ENCODE measurements around the gene MEGF10. TPM values are rescaled to one million over a fixed set of nuclear protein-coding genes. Genes with fewer than 3 reads are reported as not detected.

Gene MEGF10
- total RNA-seq, 1 donor from 2014 or later, result 8.2 TPM

DNA sequence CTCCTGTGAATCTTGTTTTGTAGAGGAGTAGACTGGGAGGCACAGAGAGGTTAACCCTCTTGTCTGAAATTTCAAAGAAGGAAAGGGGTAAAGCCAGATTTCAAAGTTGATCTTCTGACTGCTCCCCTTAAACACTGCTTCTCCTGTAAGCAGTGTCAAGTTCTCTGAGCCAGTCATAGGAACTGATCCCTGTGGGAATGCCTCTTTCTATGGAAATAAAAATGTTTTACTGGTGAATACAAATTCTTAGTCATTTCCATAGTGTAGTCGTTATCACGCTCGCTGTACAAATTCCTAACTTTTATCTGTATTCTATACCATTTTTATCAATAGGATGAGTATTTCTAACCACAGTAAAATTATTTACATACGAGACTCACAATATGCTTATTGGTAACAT lies 160.5 kb downstream of the MEGF10 start:
- ATAC-seq (no peak), DNase-seq (ENCODE audit: low spot score) (no peak)
- intact Hi-C loops (cut with DNase I), result no loop called here

DNA sequence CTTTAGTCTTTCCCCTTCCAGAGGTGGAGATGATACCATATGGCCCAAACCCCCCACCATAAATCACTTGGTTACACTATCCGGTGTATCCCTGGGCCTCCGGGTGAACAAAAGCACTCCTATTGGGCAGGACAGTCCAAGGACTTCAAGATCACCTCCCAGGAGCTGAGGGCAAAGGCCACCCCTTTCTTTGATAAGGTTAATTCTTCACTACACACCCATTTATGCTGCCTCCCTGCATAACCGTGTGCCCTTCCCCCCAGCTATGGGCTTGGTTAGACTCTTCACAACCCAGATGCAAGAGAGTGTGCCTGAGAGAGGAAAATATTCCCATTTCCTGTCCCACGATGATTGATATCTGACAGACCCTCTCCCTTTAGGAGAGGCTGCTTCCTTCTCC lies 162.0 kb downstream of the MEGF10 start:
- no peak for DNase-seq (ENCODE audit: low spot score)
- intact Hi-C loops (cut with DNase I), result no loop called here
- no peak for ATAC-seq

DNA sequence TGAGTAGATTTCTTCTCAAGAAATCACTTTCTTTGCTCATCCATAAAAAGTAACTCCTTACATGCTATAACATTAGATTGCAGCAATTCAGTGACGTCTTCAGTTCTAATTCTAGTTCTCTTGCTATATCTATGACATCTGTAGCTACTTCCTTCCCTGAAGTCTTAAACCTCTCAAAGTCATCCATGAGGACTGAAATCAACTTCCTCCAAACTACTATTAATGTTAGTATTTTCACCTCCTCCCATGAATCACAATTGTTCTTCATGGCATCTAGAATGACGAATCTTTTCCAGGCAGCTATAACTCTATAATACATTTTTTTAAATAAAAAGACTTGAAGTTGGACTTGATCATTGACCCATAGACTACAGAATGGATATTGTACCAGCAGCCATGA lies 180.6 kb downstream of the MEGF10 start:
- intact Hi-C loops (cut with DNase I), result no loop called here
- ATAC-seq (no peak), DNase-seq (ENCODE audit: low spot score) (no peak)

DNA sequence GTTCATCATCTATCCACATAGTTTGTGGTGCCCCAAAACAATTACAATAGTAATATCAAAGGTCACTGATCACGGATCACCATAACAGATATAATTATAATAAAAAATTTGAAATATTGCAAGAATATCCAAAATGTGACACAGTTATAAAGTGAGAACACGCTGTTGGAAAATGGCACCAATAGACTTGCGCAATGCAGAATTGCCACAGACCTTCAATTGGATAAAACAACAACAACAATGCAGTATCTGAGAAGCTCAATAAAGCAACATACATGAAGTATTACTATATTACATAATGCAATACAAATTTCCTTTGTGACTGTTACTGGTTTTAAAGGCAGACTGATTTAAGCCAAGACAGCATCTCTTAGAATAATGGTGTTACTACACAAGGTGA lies 182.1 kb downstream of the MEGF10 start:
- intact Hi-C loops (cut with DNase I), result no loop called here
- ATAC-seq (no peak), DNase-seq (ENCODE audit: low spot score) (no peak)

DNA sequence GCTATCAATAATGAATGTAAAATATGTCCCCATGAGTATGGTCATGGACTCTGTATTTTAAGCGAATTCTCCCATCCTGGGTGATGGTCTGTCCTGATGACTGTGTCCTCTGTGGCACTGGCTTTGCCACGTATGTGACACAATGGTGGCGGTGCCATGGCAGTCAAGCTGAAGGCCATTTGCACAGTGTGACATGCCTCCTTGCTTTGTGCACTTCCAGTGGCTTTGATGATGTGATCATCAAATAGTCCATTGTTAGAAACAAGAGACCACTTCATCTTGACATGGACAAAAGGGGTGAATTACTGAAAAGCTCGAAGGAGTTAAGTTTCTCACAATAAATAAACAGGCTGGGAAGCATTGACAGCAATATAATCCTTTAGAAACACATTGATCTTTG lies 195.9 kb downstream of the MEGF10 start:
- intact Hi-C loops (cut with DNase I), result no loop called here
- ATAC-seq (no peak), DNase-seq (ENCODE audit: low spot score) (no peak)

DNA sequence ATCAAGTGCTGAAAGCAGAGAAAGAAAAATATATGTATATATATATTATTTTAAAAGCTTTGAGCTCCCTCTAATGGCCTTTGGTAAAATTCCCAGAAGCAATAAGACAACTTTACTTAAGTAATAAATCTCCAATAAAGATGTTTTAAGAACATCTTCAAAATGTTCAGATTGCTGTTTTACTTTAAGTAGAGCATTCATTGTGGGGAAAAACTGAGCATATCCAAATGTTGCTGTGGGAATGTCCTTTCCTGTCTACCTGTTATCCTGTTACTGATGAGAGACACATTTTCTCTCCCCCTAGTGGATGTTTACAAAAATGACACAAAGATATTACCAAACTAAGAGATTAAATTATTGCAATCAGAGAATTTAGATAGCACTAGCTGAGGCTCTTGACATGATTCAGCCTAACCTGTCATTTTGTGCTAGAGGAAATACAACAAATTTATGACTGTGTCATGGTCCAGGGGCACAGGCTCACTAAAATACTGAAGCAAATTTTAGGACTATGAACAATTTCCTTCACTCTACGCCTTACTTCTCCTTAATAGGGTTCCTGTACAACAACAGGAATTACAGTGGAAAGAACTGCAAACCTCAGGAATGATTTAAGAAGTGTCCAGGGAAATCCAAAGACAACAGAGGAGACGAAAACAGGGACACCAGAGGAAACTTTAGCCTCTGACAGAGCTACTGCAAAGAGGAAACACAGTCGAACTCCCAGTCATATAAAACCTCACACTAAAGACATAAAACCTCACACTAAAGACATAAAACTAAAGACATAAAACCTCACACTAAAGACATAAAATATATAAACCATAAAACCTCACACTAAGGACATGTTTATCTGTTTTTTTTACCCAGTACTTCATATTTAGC lies 202.5 kb downstream of the MEGF10 start:
- DNase-seq (ENCODE audit: low spot score) (no peak), ATAC-seq (no peak)
- intact Hi-C loops (cut with DNase I), result no loop called here

DNA sequence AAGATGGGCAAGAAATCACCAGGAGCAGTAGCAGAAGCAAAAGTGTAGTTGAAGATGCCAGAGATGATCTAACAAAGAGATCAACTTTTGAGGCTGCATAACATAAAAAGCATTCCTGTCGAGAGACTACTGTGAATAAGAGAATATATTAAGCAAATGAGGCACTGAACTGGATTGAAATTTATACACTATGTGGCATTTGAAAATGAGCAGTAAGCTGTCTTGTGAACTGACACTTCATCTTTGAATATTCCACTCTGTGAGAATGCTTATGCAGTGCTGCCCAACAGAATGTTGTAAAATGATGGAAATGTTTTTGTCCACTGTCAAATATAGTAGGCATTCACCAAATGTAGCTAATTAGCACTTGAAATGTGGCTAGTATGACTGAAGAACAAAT lies 208.0 kb downstream of the MEGF10 start:
- intact Hi-C loops (cut with DNase I), result no loop called here
- DNase-seq (ENCODE audit: low spot score) (no peak), ATAC-seq (no peak)

DNA sequence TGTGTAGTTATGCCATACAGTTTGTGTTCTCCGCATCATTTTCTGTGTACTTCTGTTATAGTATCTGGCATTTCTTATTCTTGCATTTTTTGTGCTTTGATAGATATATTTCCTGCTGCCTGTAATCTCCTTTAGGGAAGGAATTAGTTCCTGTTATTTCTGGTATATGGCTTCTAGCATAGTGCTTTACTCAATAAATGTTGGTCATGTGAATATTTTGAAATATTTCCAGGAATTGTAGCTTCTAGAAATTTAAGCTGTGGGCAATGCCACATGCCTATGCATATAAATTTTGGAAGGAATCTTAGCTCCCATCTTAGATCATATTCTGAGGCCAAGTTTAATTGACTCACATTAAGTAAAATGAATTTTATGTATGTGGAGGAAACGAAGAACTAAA lies 215.3 kb downstream of the MEGF10 start:
- intact Hi-C loops (cut with DNase I), result no loop called here
- DNase-seq (ENCODE audit: low spot score), result no peak
- no peak for ATAC-seq

DNA sequence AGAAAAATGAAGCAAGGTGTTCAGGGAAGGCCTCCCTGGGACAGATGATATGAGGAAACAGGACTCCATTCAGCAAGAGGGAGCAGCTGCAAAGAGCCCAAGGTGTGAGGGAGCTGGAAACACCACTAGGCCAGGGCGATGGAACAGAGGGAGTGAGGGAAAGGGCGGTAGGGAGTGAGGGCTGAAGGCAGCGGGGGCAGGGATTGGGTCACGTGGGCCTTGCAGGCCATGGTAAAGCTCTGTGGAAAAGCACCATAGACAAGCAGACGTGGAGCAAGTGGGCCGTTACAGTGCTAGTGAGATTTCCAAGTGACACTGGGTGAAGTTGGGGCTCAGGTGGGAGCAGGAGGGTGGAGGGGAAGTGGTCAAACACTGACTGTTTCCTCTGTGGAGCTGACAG lies 216.0 kb downstream of the MEGF10 start:
- intact Hi-C loops (cut with DNase I), result no loop called here
- ATAC-seq, result no peak
- DNase-seq (ENCODE audit: low spot score), result no peak

DNA sequence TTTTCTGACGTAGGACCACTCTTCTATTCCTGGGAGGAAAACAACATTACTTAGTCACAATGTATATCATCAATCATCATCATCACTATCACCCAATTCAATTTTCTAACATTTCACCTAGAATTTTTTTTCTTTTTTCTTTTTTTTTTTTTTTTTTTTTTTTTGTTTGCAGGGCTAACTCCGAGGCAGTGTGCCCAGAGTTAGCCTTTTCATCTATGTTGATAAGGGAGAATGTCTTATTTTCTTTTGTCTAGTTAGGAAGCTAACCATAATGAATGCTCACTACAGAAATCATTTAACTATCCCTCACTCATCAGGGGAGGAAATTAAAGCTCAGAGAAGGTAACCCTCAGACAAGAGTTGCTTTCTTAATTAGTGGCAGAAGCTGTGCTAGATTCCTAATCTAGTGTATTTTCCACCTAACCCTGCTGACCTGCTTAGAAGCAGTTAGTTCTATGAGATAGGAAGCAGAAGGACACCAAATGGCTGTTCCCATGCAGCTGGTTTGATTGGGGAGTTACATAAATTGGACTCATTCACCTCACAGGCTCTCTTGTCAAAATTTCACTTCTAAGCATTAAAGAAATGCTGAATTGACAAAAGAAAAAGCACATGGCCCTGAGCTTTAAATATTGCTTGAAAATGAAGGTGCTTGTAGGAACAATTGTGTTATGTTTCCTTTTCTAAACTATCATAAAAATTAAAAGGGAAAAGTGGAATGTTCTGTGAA lies 218.2 kb downstream of the MEGF10 start:
- ATAC-seq (no peak), DNase-seq (ENCODE audit: low spot score) (no peak)
- intact Hi-C loops (cut with DNase I), result no loop called here

Other genes starting within 250 kb of the MEGF10 start
- 8.9 TPM for gene C5orf63, start 217.3 kb upstream of the MEGF10 start, total RNA-seq
- 47.2 TPM for gene PRRC1, start 226.8 kb downstream of the MEGF10 start, total RNA-seq